Liver (tissue), 9 donors: ENCODE results near the gene PRKD1. TPM values are rescaled to one million over a fixed set of nuclear protein-coding genes. Genes with fewer than 3 reads are reported as not detected.

Experiments used
- DNase-seq: peaks from one replicate; pipeline ENCODE4 v3.0.0-alpha.2; 2017; ENCODE audit warnings: low spot score
- H3K27ac ChIP-seq, 2 donors: one replicate each; pipeline ENCODE4 v1.7.0; 2013; ENCODE audit warnings: inconsistent platforms in 2 of 2, low read length in 2 of 2, control low read depth in 1 of 2, low read depth in 1 of 2, mild to moderate bottlenecking in 1 of 2
- H3K27me3 ChIP-seq, 4 donors: one replicate each; pipeline versions ENCODE4 v1.6.1 to v1.7.0; 2013; ENCODE audit warnings: low read length in 3 of 4, inconsistent platforms in 1 of 4, mild to moderate bottlenecking in 1 of 4, moderate library complexity in 1 of 4; ENCODE audit not compliant: control insufficient read depth in 4 of 4, insufficient read depth in 4 of 4
- H3K36me3 ChIP-seq, 4 donors: one replicate each; pipeline versions ENCODE4 v1.6.1 to v1.7.0; 2013; ENCODE audit warnings: low read length in 3 of 4, mild to moderate bottlenecking in 3 of 4, low read depth in 1 of 4, moderate library complexity in 1 of 4; ENCODE audit not compliant: control insufficient read depth in 4 of 4, insufficient read depth in 3 of 4
- H3K4me1 ChIP-seq, 4 donors: one replicate each; pipeline versions ENCODE4 v1.6.1 to v1.7.0; 2013; ENCODE audit warnings: low read length in 3 of 4, mild to moderate bottlenecking in 3 of 4, moderate library complexity in 1 of 4; ENCODE audit not compliant: control insufficient read depth in 4 of 4, insufficient read depth in 4 of 4
- H3K4me3 ChIP-seq, 3 donors: one replicate each; pipeline versions ENCODE4 v1.6.1 to v1.7.0; 2013; ENCODE audit warnings: low read length in 3 of 3, control low read depth in 1 of 3, low read depth in 1 of 3, mild to moderate bottlenecking in 1 of 3
- H3K9ac ChIP-seq, 2 donors: one replicate each; pipeline ENCODE4 v1.7.0; 2013; ENCODE audit warnings: low read length in 2 of 2, mild to moderate bottlenecking in 2 of 2, moderate library complexity in 2 of 2, control low read depth in 1 of 2, low read depth in 1 of 2
- H3K9me3 ChIP-seq, 4 donors: one replicate each; pipeline versions ENCODE4 v1.6.1 to v1.7.0; 2013; ENCODE audit warnings: low read length in 3 of 4; ENCODE audit not compliant: control insufficient read depth in 4 of 4
- GABPA ChIP-seq, 2 donors: IDR thresholded peaks in 1 of 2; conservative IDR thresholded peaks in 1 of 2; 2 replicates each; pipeline ENCODE4 v1.6.1; 2016; ENCODE audit warnings: antibody characterized with exemption in 2 of 2, mild to moderate bottlenecking in 1 of 2, moderate library complexity in 1 of 2
- HNF4A ChIP-seq, 2 donors: conservative IDR thresholded peaks; 2 replicates each; pipeline ENCODE4 v1.6.1; 2016; ENCODE audit warnings: antibody characterized with exemption in 2 of 2, mild to moderate bottlenecking in 2 of 2
- HNF4G ChIP-seq: IDR thresholded peaks from 2 replicates; pipeline ENCODE4 v1.6.1; 2016; ENCODE audit warnings: antibody characterized with exemption
- JUND ChIP-seq, 2 donors: IDR thresholded peaks; 2 replicates each; pipeline ENCODE4 v1.6.1; 2016; ENCODE audit warnings: antibody characterized with exemption in 2 of 2
- RAD21 ChIP-seq, 2 donors: IDR thresholded peaks; 2 replicates each; pipeline ENCODE4 v1.6.1; 2016; ENCODE audit warnings: antibody characterized with exemption in 2 of 2, mild to moderate bottlenecking in 2 of 2
- RXRA ChIP-seq, 2 donors: IDR thresholded peaks; 2 replicates each; pipeline ENCODE4 v1.6.1; 2017 to 2018; ENCODE audit warnings: antibody characterized with exemption in 2 of 2, mild to moderate bottlenecking in 1 of 2
- TAF1 ChIP-seq: conservative IDR thresholded peaks from 2 replicates; pipeline ENCODE4 v1.6.1; 2016; ENCODE audit warnings: antibody characterized with exemption, mild to moderate bottlenecking
- YY1 ChIP-seq: IDR thresholded peaks from 2 replicates; pipeline ENCODE4 v1.6.1; 2016; ENCODE audit warnings: antibody characterized with exemption, mild to moderate bottlenecking
- WGBS: extraction: QIAGEN DNeasy Blood & Tissue Kit; methylation state at CpG from one replicate; pipeline ENCODE4 v1.1.7; 2013; 5-methylcytosine and 5-hydroxymethylcytosine counted together
- polyA plus RNA-seq, 2 donors: library from polyadenylated mRNA; stranded (reverse) in 1 of 2; unstranded in 1 of 2; fragments of 200-250 nt in 1 of 2; fragments of >200 nt in 1 of 2; fragmentation: Nextera tagmentation in 1 of 2; extraction: Ambion mirVana in 1 of 2; gene quantifications; one replicate each; pipeline versions ENCODE4 v1.2.1 to v1.2.3, GENCODE V29; 2013 to 2015
- total RNA-seq, 2 donors: library from RNA; depleted of rRNA; stranded (reverse); fragments of >200 nt; gene quantifications; one replicate each; pipeline ENCODE4 v1.2.3, GENCODE V29; 2014
- TF ChIP-seq, protein P1 (sequence below): IDR thresholded peaks from 2 replicates; pipeline ENCODE4 v1.6.1; 2016; ENCODE audit warnings: antibody characterized with exemption
- TF ChIP-seq, protein P2 (sequence below): IDR thresholded peaks from 2 replicates; pipeline ENCODE4 v1.6.1; 2016; ENCODE audit warnings: antibody characterized with exemption, mild to moderate bottlenecking
- TF ChIP-seq, protein P3 (sequence below): IDR thresholded peaks from 2 replicates; pipeline ENCODE4 v1.6.1; 2016; ENCODE audit warnings: antibody characterized with exemption
- TF ChIP-seq, protein P4 (sequence below): IDR thresholded peaks from 2 replicates; pipeline ENCODE4 v1.6.1; 2016; ENCODE audit warnings: antibody characterized with exemption
- donor health status: healthy.
- donor health status: healthy.
- donor health status: healthy.
- donor health status: healthy.
- donor health status: healthy.

The PRKD1 gene
- total and polyA plus RNA-seq, 4 donors = 0.85 to 5.0 (median 0.99) TPM

DNA sequence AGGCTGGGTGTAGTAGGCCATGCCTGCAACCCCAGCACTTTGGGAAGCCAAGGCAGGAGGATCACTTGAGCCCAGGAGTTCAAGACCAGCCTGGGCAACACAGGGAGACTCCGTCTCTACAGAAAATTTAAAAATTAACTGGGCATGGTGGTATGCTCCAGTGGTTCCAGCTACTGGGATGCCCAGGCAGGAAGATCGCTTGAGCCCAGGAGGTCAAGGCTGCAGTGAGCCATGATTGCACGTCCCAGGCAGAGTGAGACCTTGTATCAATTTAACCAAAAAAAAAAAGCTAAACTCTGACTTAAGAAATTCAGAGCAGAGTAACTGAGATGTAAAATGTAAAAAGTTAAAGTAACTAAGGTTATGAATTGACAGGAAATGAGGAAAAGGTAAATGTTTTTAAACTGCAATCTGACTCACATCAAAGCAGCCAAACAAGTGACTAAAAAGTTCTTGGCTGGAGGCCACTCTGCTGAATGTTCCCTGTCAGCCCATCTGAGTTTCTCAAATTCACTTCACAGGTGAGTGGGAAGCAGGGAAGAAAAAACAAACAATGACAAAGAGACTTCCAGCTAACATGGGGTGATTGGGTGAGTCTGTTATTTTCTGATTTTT, 21.3 kb downstream of the PRKD1 start:
- H3K27ac ChIP-seq = peak overlapping the region in 1 of 2 donors; percentile 41
- no peaks in the 10 kb centered on the region for H3K36me3 ChIP-seq
- no peak overlapping the region for H3K4me3 ChIP-seq
- peaks cover 0 to 2% (median 0%) of the 10 kb centered on the region in 4 donors for H3K27me3 ChIP-seq
- WGBS = 63% methylated on average over 3 of the region's 3 CpGs
- H3K4me1 ChIP-seq = no peaks in the 10 kb centered on the region
- no peaks in the 10 kb centered on the region for H3K9me3 ChIP-seq
- DNase-seq = no peak
- no peak overlapping the region for H3K9ac ChIP-seq
- TF ChIP-seq HNF4A (conservative IDR thresholded peaks at IDR 0.05) (no peak), HNF4G (no peak), GABPA (IDR thresholded peaks at IDR 0.05 in 1 of 2, conservative IDR thresholded peaks at IDR 0.05 in 1 of 2) (no peak), YY1 (no peak)
- TF ChIP-seq, protein P1, sequence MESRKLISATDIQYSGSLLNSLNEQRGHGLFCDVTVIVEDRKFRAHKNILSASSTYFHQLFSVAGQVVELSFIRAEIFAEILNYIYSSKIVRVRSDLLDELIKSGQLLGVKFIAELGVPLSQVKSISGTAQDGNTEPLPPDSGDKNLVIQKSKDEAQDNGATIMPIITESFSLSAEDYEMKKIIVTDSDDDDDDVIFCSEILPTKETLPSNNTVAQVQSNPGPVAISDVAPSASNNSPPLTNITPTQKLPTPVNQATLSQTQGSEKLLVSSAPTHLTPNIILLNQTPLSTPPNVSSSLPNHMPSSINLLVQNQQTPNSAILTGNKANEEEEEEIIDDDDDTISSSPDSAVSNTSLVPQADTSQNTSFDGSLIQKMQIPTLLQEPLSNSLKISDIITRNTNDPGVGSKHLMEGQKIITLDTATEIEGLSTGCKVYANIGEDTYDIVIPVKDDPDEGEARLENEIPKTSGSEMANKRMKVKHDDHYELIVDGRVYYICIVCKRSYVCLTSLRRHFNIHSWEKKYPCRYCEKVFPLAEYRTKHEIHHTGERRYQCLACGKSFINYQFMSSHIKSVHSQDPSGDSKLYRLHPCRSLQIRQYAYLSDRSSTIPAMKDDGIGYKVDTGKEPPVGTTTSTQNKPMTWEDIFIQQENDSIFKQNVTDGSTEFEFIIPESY = no peak

DNA sequence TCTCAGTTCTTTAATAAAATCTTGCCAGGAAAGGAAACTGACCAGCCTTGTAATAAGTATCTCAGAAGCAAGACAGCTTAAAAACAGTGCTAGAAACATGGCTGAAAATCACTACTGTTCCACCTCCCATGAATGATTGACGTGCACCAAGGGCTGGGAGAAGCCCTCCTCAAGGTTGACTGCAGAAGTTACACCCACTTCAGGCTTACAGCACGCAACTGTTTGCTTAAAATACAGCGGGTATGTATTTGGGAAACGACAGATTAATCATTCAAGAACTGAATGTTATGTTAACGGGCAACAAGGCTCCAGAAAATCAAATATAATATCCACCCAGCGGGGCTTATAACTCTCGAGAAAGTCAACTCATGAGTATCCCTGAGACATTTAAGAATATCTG, 22.1 kb downstream of the PRKD1 start:
- H3K4me3 ChIP-seq = no peak overlapping the region
- no peaks in the 10 kb centered on the region for H3K36me3 ChIP-seq
- no peak overlapping the region for H3K27ac ChIP-seq
- 80% methylated on average over 7 of the region's 7 CpGs for WGBS
- TF ChIP-seq, protein P2, sequence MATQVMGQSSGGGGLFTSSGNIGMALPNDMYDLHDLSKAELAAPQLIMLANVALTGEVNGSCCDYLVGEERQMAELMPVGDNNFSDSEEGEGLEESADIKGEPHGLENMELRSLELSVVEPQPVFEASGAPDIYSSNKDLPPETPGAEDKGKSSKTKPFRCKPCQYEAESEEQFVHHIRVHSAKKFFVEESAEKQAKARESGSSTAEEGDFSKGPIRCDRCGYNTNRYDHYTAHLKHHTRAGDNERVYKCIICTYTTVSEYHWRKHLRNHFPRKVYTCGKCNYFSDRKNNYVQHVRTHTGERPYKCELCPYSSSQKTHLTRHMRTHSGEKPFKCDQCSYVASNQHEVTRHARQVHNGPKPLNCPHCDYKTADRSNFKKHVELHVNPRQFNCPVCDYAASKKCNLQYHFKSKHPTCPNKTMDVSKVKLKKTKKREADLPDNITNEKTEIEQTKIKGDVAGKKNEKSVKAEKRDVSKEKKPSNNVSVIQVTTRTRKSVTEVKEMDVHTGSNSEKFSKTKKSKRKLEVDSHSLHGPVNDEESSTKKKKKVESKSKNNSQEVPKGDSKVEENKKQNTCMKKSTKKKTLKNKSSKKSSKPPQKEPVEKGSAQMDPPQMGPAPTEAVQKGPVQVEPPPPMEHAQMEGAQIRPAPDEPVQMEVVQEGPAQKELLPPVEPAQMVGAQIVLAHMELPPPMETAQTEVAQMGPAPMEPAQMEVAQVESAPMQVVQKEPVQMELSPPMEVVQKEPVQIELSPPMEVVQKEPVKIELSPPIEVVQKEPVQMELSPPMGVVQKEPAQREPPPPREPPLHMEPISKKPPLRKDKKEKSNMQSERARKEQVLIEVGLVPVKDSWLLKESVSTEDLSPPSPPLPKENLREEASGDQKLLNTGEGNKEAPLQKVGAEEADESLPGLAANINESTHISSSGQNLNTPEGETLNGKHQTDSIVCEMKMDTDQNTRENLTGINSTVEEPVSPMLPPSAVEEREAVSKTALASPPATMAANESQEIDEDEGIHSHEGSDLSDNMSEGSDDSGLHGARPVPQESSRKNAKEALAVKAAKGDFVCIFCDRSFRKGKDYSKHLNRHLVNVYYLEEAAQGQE = no peak
- TF ChIP-seq, protein P3, sequence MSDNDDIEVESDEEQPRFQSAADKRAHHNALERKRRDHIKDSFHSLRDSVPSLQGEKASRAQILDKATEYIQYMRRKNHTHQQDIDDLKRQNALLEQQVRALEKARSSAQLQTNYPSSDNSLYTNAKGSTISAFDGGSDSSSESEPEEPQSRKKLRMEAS = no peak
- TF ChIP-seq JUND (IDR thresholded peaks at IDR 0.05) (no peak), RXRA (IDR thresholded peaks at IDR 0.05) (no peak), GABPA (IDR thresholded peaks at IDR 0.05 in 1 of 2, conservative IDR thresholded peaks at IDR 0.05 in 1 of 2) (no peak), HNF4G (no peak)
- no peaks in the 10 kb centered on the region for H3K9me3 ChIP-seq
- no peaks in the 10 kb centered on the region for H3K4me1 ChIP-seq
- no peak for DNase-seq
- H3K27me3 ChIP-seq = peaks cover 0 to 2% (median 0%) of the 10 kb centered on the region in 4 donors
- no peak overlapping the region for H3K9ac ChIP-seq

DNA sequence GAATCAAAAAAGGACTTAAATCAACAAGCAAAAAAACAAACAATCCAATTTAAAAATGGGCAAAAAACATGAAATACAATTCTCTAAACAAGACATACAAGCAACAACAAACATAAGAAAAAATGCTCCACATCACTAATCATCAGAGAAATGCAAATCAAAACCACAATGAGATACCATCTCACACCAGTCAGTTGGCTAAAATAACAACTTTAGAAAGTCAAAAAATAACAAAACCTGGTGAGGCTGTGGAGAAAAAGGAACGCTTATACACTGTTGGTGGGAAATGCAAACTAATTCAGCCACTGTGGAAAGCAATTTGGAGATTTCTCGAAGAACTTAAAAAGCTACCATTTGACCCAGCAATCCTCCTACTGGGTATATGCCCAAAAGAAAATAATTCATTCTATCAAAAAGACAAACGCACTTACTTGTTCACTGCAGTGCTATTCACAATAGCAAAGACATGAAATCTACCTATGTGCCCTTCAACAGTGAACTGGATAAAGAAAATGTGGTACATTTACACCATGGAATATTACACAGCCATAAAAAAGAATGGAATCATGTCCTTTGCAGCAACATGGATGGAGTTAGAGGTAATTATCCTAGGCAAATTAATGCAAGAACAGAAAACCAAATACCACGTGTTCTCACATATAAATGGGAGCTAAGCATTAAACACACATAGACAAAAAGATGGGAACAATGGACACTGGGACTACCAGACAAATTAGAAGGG, 26.9 kb downstream of the PRKD1 start:
- WGBS = 92% methylated on average over 4 of the region's 4 CpGs
- Histone ChIP-seq H3K27me3 (peaks cover 0 to 2% (median 0%) of the 10 kb centered on the region in 4 donors), H3K9ac (no peak overlapping the region), H3K27ac (no peak overlapping the region), H3K4me3 (no peak overlapping the region), H3K4me1 (no peaks in the 10 kb centered on the region), H3K36me3 (no peaks in the 10 kb centered on the region), H3K9me3 (no peaks in the 10 kb centered on the region)
- TF ChIP-seq, protein P4, sequence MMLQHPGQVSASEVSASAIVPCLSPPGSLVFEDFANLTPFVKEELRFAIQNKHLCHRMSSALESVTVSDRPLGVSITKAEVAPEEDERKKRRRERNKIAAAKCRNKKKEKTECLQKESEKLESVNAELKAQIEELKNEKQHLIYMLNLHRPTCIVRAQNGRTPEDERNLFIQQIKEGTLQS = no peak
- TF ChIP-seq YY1 (no peak), RAD21 (IDR thresholded peaks at IDR 0.05) (no peak), TAF1 (no peak)
- TF ChIP-seq, protein P3 = no peak
- DNase-seq = no peak
